Epithelial cell of proximal tubule (primary cell): ENCODE results near the gene PLK5. TPM values are rescaled to one million over a fixed set of nuclear protein-coding genes. Genes with fewer than 3 reads are reported as not detected.
"Not testable (repeated sequence)": the region's sequence is repeated elsewhere in the genome, so short reads cannot be mapped to it uniquely, and the experiment has no call there.

Source experiments
- DNase-seq: peaks from one replicate; pipeline ENCODE4 v3.0.0-alpha.2; 2011; ENCODE audit warnings: low read depth
- H3K4me3 ChIP-seq: 2 replicates; pipeline ENCODE4 v1.5.1; 2011; ENCODE audit warnings: low read depth, mild to moderate bottlenecking, low read length
- CTCF ChIP-seq: conservative IDR thresholded peaks from 2 replicates; pipeline ENCODE4 v1.5.1; 2012; ENCODE audit warnings: low read depth, mild to moderate bottlenecking, low read length
- total RNA-seq: library from RNA; depleted of rRNA; stranded (reverse); fragments of >200 nt; gene quantifications from 2 replicates; pipeline ENCODE4 v1.2.3, GENCODE V29; 2015

Gene PLK5
- total RNA-seq, 1 donor from 2014 or later: not detected

- no peak for DNase-seq
- TF ChIP-seq CTCF: no peak
- H3K4me3 ChIP-seq: no peak overlapping the region
These were observed 5.5 kb downstream of the PLK5 start for GRCh38 chr19:1529430-1529816.

- DNase-seq, H3K4me3 ChIP-seq: not testable (repeated sequence)
These were observed 7.0 kb downstream of the PLK5 start for GRCh38 chr19:1530856-1531255.

- no peak for TF ChIP-seq CTCF
- no peak overlapping the region for H3K4me3 ChIP-seq
- no peak for DNase-seq
These were observed 7.7 kb downstream of the PLK5 start for GRCh38 chr19:1531587-1531986.

GRCh38 chr19:1532003-1532402, 8.1 kb downstream of the PLK5 start:
- no peak overlapping the region for H3K4me3 ChIP-seq
- TF ChIP-seq CTCF: no peak
- no peak for DNase-seq

GRCh38 chr19:1533510-1534150, 9.8 kb downstream of the PLK5 start:
- H3K4me3 ChIP-seq: no peak overlapping the region
- no peak for TF ChIP-seq CTCF
- no peak for DNase-seq

- no peak for TF ChIP-seq CTCF
- no peak overlapping the region for H3K4me3 ChIP-seq
- no peak for DNase-seq
These were observed 11.1 kb downstream of the PLK5 start for GRCh38 chr19:1534972-1535371.

GRCh38 chr19:1535699-1536098, 11.8 kb downstream of the PLK5 start:
- H3K4me3 ChIP-seq, DNase-seq: not testable (repeated sequence)

GRCh38 chr19:1538978-1539377, 15.1 kb downstream of the PLK5 start:
- no peak overlapping the region for H3K4me3 ChIP-seq
- DNase-seq: no peak
- no peak for TF ChIP-seq CTCF

- not testable (repeated sequence) for DNase-seq, H3K4me3 ChIP-seq
These were observed 15.9 kb downstream of the PLK5 start for GRCh38 chr19:1539749-1540148.
